GM18498 (cell line): ENCODE measurements around the gene BCL2L11.
"Not testable (repeated sequence)": the region's sequence is repeated elsewhere in the genome, so short reads cannot be mapped to it uniquely, and the experiment has no call there.

Experiments
- ATAC-seq: cut with Tn5 transposase; IDR thresholded peaks from one replicate; pipeline ENCODE4 v1.9.1; 2021; ENCODE audit warnings: mild to moderate bottlenecking, moderate library complexity; ENCODE audit not compliant: unreplicated experiment

BCL2L11 gene, protein sequence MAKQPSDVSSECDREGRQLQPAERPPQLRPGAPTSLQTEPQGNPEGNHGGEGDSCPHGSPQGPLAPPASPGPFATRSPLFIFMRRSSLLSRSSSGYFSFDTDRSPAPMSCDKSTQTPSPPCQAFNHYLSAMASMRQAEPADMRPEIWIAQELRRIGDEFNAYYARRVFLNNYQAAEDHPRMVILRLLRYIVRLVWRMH

DNA sequence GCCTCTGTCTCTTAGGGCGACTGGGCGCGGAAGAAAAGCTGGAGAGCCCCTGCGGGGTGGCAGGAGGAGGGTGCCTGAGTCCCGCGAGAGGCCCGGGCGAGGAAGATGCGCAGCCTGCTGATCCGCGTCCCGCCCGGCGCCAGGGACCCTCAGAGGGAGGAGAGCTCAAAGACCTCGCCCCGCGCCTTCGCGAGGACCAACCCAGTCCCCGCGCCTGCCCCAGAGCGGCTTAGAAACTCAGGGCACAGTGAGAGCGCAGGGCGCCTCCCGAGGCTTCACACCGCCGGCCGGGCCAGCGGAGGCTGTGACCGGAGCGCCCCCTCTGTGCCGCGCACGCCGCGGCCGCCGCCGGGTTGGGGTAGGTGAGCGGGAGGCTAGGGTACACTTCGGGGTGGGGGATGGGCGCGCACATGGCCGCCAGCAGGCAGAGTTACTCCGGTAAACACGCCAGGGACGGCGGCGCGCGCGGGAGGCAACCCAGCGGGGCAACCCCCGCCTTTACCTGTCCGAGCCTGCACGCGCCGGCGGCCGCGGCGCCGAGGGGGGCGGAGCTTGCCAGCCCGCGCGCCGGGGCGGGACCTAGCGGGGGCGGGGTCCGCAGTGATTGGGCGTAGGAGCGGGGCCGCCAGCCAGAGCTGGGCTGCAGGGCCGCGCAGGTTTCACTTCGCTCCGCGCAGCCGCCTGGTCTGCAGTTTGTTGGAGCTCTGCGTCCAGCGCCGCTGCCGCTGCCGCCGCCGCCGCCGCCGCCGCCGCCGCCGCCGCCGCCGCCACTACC lies at the start of gene BCL2L11:
Gene BCL2L11 (plus strand): TSS at position 662 of the 775 bp plus-strand sequence. CDS start 2,832 bp downstream, outside the sequence.
- peak; percentile 60 for ATAC-seq

DNA sequence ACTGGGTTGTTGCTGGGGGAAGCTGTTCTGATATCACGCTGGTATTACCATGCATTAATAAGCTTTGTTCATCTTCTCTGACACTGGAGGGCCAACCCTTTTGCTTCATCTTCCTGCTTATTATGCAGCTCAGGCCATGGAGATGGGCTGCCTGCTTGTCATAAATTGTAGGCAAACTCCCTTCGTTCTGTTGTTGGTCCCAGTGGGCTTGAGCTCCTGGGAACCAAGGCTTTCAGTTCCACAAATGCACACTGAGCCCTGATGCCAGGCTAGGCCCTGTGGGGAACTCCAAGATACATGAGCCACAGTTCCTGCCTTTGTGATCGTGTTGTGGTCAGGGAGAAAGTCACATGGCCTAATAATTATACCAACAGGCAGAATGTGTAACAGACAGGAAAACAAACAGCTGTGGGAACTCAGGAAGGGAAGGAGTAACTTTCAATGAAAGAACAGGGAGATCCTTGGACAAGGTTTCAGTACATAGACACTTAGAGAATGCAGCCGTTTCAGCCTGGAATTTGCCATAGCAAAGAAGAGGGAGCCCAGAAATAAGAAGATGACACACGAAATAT lies 49.0 kb upstream of the BCL2L11 start:
- ATAC-seq = no peak

DNA sequence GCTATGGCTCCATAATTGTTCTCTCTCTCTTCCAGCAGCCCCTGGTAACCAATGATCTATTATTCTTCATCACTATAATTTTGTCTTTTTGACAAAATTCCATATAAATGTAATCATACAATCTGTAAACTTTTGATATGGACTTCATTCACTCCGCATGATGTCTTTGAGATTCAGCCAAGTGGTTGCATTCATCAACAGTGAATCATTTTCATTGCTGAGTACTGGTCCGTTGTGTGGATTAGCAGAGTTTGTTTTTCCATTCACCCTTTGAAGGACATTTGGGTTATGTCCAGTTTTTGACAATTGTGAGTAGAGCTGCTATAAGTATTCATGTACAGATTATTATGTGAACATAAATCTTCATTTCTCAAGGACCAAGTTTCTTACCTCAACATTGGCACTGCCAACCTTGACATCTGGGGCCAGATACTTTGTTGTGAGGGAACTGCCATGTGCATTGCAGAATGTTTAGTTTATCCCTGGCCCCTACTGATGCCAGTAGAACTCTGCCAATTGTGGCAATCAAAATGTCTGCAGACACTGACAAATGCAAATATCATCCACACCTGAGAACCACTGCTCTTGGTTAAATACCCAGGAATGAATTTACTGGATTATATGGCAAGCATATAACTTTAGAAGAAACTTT lies 48.4 kb upstream of the BCL2L11 start:
- ATAC-seq = no peak

DNA sequence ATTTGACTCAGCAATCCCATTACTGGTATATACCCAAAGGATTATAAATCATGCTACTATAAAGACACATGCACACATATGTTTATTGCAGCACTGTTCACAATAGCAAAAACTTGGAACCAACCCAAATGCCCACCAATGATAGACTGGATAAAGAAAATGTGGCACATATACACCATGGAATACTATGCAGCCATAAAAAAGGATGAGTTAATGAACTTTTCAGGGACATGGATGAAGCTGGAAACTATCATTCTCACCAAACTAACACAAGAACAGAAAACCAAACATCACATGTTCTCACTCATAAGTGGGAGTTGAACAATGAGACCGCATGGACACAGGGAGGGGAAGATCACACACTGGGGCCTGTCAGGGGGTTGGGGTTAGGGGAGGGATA lies 38.1 kb upstream of the BCL2L11 start:
- not testable (repeated sequence) for ATAC-seq

DNA sequence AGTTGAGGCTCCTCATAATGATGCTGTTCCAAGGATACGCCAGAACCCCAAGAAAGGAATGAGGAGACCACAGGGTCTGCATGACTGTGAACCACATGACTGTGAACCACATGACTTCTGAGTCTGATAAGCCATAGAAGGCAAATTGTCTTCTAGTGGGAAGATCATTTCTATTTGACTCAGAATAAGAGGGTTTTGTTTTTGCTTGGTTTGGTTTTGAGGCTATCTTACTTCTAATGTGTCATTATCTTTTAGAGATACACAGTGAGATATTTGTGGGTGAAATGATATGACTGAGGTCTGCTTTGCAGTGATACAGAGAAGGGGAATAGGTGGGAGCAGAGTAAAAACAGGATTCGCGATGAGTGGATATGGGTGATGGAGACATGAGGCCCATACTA lies 28.9 kb upstream of the BCL2L11 start:
- no peak for ATAC-seq

DNA sequence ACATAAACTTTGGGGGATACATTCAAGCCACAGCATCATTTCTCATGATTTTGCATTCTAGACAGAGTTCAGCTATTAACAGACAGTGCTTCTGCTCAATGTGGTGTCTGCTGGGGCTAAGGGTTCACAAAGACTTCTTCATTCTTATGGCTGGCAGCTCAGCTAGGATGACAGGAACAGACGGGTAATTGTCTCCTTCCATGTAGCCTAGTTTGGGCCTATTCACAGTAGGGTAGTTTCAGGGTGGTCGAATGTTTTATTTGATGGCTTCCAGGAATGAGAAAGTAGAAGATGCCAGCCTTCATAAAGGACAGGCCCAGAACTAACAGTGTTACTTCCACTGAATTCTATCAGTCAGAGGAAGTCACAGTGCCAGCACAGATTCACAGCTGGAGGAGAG lies 26.0 kb upstream of the BCL2L11 start:
- no peak for ATAC-seq

DNA sequence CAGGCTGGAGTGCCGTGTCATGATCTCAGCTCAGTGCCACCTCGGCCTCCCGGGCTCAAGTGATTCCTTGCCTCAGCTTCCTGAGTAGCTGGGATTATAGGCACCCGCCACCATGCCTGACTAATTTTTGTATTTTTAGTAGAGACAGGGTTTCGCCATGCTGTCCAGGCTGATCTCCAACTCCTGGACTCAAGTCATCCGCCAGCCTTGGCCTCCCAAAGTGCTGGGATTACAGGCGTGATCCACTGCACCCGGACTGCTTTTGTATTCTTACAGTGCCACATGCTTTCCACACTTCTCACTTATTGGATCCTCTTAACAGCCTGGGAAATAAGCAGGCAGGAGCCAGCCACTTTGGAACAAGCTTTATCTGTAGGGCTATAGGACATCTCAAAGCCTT lies 25.3 kb upstream of the BCL2L11 start:
- no peak for ATAC-seq

DNA sequence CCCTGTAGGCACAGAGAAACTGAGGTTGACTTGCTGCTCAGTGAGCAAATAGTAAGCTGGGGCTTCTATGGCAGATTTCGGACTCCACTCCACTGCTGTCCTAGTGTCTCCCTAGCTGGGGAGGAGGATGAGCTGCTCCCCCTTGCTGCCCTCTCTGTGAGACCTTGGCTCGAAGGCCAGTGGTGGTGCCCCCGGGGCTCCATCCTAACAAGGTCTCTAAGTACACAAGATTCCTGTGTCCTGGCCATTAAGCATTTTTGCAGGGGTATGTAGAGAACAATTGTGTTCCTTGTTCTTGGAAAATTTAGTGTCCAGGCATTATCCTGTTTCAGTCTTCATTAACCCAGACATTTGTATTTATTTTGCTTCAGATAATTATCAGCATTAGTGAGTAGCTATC lies 21.3 kb upstream of the BCL2L11 start:
- no peak for ATAC-seq

DNA sequence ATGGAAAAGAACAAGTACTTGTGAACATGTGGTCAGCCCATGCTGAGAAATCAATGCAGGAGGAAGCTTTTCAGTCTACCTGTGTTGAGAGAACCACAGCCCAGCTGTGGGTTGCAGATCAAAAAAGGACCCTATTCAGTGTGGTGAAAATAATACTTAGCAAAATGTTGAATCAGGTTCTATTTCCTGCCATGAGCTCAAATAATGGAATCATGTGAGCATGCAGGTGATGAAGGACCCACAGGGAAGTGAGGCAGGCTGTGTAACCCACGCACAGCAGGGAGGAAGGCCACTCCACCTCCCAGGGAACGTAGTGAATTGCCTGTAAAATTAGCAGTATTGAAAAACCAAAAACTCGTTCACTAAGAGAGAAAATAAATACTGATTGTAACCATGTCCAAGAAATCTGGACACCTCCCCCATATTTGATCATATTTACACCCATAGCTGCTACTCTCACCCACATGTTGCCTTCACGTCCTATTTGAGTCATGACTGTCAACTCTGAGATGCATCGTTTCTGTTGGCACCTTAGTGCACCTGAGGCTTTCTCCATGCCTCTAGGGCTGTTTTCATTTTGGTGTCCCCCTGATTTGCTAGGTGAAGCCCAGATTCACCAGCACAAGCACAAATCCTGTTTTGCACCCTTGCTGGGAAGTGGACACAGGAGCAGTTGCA lies 20.5 kb upstream of the BCL2L11 start:
- ATAC-seq = peak; percentile 48

DNA sequence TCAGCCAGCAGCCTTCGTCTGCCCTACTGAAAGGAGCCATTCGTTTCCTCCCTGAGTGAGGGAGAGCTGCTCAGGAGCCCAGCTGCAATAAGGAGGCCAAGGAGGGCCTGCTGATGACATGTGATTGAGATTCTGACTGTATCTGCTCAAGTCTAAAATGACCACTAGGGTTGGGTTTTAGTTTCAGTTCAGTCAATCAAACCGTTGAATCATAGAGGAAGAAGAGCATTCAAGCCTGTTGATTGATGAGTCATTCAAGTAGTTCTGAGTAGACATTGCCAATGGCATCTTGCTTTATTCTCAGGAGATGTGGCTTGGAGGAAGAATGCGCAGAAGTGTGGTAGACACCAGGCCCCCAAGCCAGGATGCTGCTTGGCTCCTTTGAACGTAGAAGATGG lies 19.9 kb upstream of the BCL2L11 start:
- peak; percentile 83 for ATAC-seq

DNA sequence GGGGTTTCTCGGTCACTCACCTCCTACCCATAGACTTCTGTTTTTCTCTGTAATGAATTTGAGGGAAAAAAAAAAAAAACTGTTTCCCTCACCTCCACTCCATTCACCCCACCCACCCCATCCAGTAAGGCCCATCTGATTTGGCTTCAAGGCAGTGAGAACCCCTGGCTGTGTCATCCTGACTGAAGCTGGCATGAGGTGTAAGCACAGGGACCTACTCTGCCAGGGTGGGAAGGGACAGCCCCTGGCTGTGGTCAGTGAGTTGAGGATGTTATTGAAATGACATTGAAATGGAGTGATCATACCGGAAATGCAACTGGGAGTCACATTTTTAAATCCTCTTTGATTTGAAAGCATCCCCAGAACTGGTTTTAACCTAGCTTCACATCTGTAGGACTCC lies 19.1 kb upstream of the BCL2L11 start:
- ATAC-seq = no peak

DNA sequence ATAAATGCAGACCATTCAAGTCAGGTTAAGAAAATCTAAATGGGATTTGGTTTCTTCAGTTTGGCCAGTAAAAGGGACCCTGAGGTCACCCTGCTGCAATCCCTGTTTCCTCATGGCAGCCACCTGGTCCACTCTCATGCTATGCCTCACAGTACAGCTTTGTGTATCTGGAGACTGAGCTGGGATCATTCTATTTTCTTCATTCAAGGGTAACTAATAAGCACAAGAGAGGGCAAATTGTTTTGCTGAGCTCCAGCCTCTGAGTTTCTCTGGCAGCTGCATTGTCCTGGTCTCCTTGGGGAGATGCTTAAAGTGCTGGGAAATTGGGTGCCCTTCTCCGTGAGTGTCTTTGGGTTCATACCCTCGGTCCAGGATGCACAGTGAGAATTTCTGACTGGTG lies 18.5 kb upstream of the BCL2L11 start:
- no peak for ATAC-seq

DNA sequence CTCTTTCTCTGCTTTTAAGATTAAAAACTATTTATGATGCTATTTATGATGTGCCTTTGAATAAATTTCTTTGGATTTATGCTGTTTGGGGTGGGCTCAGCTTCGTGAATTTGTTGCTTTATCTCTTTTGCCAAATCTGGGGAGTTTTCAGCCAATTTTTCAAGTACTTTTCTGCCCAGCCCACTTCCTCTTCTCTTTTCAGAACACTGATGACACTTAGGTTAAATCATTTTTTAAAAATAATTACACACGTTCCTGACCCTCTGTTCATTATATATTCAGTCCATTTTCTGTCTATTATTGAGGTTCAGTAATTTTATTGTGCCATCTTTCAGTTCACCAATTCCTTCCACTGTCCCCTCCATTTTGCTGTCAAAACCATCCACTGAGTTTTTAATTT lies 14.8 kb upstream of the BCL2L11 start:
- no peak for ATAC-seq

DNA sequence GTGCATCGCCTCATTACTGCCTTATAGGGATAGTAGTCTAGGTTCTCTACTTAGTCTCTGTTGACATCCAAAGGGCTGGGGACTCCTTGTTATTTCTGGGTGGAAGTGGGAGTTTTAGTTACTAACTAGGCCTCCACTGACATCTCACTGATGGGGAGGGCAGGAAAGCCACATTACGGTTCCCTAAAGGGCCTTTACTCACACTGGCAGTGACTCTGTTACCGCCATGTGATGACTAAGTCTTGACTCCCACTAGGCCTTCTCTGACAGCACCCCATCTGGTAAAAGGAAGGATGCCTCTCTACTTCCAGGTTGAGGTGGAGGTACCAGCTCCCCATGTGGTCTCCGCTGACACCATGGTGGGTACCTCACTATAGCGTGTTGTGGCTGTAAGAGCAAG lies 14.0 kb upstream of the BCL2L11 start:
- no peak for ATAC-seq

DNA sequence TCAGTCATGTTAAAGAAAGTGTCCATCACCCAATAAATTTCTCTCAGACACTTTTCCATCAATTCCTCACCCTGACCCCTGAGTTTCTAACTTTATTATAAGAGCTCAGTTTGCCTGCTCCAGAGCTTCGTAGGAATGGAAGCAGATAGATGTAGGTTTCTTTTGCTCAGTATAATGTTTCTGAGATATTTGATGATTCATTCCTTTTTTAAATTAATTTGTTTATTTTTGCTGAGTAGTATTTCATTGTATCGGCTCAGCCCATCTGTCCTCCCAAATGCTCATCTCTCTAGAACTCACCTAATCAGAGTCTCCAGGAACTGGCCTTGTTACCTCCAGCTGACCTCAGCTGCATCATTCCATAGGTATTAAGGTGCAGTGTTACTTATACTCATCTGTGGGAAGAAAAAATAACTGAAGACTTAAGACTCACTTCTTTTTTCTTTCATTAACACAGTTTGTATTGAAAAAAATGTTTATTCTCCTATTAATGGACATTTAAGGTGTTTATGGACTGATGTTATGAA lies 11.9 kb upstream of the BCL2L11 start:
- no peak for ATAC-seq

DNA sequence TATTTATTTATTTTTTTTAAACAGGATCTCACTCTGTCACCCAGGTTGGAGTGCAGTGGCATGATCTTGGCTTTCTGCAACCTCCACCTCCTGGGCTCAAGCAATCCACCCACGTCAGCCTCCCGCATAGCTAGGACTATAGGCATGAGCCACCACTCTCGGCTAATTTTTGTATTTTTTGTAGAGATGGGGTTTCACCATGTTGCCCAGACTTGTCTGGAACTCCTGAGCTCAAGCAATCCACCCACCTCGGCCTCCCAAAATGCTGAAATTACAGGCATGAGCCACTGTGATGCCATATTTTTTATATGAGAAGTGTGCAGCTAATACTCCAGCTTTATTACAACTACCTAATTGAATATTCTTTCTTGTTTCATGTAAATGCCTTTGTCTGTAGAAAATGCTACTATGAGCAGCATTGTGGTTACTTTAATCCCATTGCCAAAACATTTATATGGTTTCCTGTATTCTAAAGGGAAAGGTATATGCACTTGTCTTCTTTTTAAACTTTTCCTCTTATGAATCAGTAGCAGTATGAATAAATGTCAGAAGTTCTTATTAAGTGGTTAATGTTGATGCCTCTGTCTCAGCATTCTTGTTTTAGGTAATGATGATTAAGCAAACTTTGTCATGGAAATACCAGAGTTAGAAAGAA lies 9.5 kb upstream of the BCL2L11 start:
- no peak for ATAC-seq

DNA sequence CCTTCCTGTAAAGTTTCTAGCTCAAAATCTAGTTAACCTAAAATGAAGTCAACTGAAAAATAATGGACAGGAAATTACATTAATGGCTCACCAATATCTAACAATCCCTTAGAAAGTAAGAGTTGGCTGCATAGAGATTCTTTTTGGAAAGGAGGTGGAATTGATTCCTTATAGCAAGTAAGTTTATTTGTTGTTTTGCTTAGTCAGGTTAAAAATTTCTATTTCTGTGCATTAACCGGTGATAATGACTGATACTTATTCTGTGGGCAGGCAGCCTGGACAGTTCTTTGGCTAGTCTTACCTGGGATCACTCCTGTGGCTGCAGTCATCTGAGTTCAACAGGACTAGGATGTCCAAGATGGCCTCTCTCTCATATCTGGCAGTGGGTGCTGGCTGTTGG lies 6.9 kb upstream of the BCL2L11 start:
- ATAC-seq = no peak

DNA sequence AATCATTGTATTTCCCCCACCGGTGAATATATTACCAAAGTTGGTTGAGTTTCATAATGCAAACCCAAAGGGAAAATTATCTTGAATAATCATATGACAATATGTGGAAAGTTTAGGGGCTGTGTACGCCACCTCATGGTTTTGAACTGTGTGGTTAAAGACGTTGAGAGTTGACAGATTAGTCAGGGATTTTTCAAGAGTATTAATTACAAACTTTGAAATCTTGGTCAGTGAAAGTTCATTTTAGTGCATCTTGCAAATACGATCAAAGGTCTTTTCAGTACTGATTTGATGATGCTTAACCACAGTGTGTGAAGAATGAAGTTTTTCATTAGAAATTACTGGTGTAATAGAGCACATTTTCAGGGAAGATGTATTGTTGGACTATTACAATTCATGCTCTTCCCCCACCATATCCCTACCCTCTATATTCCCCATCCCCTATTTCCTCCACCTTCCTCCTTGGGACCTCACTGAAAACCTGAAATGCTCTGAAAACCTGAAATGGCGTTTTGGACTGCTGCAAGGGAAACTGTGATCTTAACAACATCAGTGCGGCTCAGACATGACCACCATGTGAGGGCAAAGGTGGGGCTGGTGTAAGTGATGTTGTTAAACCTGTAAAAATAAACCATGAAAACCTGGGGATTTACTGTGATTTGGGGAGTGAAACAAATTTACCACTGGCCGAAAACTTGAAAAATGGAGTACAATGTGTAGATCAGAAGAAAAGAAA lies 4.5 kb upstream of the BCL2L11 start:
- no peak for ATAC-seq

DNA sequence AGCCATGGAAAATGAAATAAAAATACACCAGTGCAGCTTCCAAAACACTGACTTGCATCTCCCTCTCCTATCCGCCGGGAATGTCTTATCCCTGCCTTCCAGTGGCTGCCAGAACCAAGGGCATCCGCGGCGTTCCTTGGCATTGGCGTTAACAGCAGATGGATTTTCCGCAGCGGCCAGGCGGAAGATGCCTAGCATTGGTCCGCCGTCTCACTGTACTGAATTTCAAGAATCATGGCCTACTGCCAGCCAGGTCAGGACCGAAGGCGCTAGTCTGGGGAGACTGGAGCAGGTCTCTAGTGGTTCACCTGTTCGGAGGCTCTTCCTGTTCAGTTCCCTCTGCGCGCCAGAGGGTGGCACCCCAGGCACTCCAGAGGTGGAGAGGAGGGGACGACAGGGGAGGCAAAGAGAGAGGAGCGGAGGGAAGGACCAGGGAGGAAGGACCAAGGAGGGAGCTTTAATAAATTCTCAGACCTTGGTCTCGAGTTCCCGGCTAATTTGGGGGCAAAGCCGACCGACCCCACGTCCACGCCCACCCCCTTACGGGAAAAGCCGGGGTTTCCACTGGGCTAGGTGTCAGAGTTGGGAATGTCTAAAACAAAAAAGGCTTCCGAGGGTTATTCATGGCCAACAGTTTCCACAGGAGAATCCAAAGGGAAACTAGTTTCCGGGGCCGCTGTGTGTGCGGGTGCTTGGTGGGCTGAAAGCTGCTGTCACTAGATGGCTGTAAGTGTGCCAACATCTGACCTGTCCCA lies 3.7 kb upstream of the BCL2L11 start:
- peak; percentile 20 for ATAC-seq
